OCI-LY1 (cell line): ENCODE data around the gene HMGXB3.

Experiments used
- CTCF ChIP-seq: fragments of 200-600 bp; sonication (generic), shearing (Covaris generic); IDR thresholded peaks from 2 replicates; pipeline ENCODE4 v1.5.1; 2017; ENCODE audit warnings: mild to moderate bottlenecking, antibody characterized with exemption, low read length, moderate library complexity, mixed read lengths
- EZH2 ChIP-seq: fragments of 200-600 bp; sonication (generic), shearing (Covaris generic); IDR thresholded peaks from 2 replicates; pipeline ENCODE4 v1.8.0; 2017; ENCODE audit warnings: borderline replicate concordance, mixed run types, mild to moderate bottlenecking, antibody characterized with exemption, low read length, moderate library complexity, mixed read lengths

GRCh38 chr5:149969181-149969930 lies 31.2 kb upstream of the HMGXB3 start:
- TF ChIP-seq CTCF (no peak), EZH2 (no peak)
